Esophagus squamous epithelium (tissue), 4 donors: ENCODE results near the gene HBS1L.

Source experiments
- POLR2A ChIP-seq, 4 donors: fragments of 450-650 bp; IDR thresholded peaks; one replicate each; pipeline ENCODE4 v1.6.1; 2017; ENCODE audit warnings: antibody characterized with exemption in 4 of 4, mild to moderate bottlenecking in 4 of 4, moderate library complexity in 3 of 4
- TF ChIP-seq, protein P1 (sequence below), 6 experiments: fragments of 450-650 bp in 4 of 6; fragments of 200-600 bp in 2 of 6; sonication (generic) in 2 of 6; IDR thresholded peaks; one replicate each; pipeline ENCODE4 v1.5.1; 2016 to 2019; ENCODE audit warnings: antibody characterized with exemption in 6 of 6, mild to moderate bottlenecking in 4 of 6, moderate library complexity in 4 of 6

DNA sequence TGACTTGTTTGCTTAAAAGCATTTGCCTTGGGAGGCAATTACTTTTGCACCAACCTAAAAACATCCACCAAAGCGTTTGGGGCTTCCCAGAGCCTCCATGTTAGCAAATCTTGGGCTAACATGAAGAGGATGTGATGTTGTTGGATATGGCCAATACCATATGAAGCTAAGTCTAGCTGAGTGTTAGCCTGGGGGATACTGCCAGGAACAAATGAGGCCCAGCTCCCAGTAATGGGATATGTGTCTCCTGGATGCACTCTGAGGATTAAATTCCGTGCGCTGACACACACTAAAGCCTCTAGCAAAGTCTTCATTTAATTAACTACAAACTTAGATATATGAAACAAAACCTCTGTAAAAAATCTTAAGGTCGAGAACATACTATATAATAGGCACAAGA lies 35.3 kb upstream of the HBS1L start:
- no peak for TF ChIP-seq POLR2A (IDR thresholded peaks at IDR 0.05)
- TF ChIP-seq, protein P1, sequence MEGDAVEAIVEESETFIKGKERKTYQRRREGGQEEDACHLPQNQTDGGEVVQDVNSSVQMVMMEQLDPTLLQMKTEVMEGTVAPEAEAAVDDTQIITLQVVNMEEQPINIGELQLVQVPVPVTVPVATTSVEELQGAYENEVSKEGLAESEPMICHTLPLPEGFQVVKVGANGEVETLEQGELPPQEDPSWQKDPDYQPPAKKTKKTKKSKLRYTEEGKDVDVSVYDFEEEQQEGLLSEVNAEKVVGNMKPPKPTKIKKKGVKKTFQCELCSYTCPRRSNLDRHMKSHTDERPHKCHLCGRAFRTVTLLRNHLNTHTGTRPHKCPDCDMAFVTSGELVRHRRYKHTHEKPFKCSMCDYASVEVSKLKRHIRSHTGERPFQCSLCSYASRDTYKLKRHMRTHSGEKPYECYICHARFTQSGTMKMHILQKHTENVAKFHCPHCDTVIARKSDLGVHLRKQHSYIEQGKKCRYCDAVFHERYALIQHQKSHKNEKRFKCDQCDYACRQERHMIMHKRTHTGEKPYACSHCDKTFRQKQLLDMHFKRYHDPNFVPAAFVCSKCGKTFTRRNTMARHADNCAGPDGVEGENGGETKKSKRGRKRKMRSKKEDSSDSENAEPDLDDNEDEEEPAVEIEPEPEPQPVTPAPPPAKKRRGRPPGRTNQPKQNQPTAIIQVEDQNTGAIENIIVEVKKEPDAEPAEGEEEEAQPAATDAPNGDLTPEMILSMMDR (IDR thresholded peaks at IDR 0.05): no peak
